ENCODE measurements around the gene NMNAT2.

DNA sequence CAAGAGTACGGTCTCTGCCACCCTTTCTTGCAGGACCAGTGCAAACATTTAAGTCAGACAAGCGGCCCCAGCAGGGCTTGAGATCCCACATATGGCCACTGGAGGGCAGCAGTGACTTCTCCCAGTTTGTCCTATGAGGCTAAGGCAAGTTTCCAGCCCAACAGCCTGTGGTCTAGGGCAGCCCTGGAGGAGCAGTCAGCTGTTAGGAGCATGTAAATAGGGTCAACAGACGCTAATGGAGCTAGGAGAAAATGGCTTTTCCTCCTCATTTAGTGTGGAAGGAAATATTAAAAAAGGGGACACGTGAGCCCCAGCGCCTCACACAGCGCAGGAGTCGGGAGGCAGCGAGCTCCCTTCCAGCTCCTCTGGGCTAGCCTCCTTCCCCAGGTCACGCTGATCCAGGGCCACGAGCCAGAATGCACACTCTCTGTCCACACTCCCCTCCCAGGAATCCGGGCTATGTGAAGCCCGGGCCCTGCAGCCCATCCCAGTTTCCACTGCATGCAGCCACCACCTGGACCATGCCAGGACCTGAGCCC lies 136.6 kb downstream of the NMNAT2 start:
- TF ChIP-seq, protein P1, sequence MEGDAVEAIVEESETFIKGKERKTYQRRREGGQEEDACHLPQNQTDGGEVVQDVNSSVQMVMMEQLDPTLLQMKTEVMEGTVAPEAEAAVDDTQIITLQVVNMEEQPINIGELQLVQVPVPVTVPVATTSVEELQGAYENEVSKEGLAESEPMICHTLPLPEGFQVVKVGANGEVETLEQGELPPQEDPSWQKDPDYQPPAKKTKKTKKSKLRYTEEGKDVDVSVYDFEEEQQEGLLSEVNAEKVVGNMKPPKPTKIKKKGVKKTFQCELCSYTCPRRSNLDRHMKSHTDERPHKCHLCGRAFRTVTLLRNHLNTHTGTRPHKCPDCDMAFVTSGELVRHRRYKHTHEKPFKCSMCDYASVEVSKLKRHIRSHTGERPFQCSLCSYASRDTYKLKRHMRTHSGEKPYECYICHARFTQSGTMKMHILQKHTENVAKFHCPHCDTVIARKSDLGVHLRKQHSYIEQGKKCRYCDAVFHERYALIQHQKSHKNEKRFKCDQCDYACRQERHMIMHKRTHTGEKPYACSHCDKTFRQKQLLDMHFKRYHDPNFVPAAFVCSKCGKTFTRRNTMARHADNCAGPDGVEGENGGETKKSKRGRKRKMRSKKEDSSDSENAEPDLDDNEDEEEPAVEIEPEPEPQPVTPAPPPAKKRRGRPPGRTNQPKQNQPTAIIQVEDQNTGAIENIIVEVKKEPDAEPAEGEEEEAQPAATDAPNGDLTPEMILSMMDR (IDR thresholded peaks at IDR 0.05; ENCODE audit: extremely low read depth in 1 of 2, insufficient read depth in 1 of 2, low read depth in 1 of 2, low read length in 2 of 2): peak; percentile 83 to 91
- TF ChIP-seq POLR2AphosphoS5 (IDR thresholded peaks at IDR 0.05; ENCODE audit: insufficient read depth, low read depth, low read length): no peak
- no peak for TF ChIP-seq MYC (IDR thresholded peaks at IDR 0.05; ENCODE audit: low read depth, low read length)
